Colonic mucosa (tissue), 4 donors: ENCODE measurements around the gene ZNF398. TPM values are rescaled to one million over a fixed set of nuclear protein-coding genes. Genes with fewer than 3 reads are reported as not detected.

Experiments
- DNase-seq: peaks from one replicate; pipeline ENCODE4 v3.0.0-alpha.2; 2020
- H3K27ac ChIP-seq: fragments of 200-600 bp; one replicate; pipeline ENCODE4 v1.8.0; 2021
- H3K27me3 ChIP-seq: fragments of 200-600 bp; one replicate; pipeline ENCODE4 v1.8.0; 2021
- H3K36me3 ChIP-seq: fragments of 200-600 bp; one replicate; pipeline ENCODE4 v1.8.0; 2021
- H3K4me1 ChIP-seq: fragments of 200-600 bp; one replicate; pipeline ENCODE4 v1.8.0; 2021; ENCODE audit warnings: mild to moderate bottlenecking
- H3K4me3 ChIP-seq: fragments of 200-600 bp; one replicate; pipeline ENCODE4 v1.8.0; 2021
- H3K9ac ChIP-seq, 2 donors: one replicate each; pipeline ENCODE4 v1.7.0; 2013; ENCODE audit warnings: control low read depth in 2 of 2, low read depth in 2 of 2, low read length in 2 of 2
- H3K9me3 ChIP-seq: fragments of 200-600 bp; one replicate; pipeline ENCODE4 v1.8.0; 2021
- CTCF ChIP-seq: fragments of 200-600 bp; IDR thresholded peaks from one replicate; pipeline ENCODE4 v1.8.0; 2022; ENCODE audit warnings: antibody characterized with exemption, mild to moderate bottlenecking
- intact Hi-C: fragments of 100-400 bp; cut with DNase I; formaldehyde crosslinking; loops from one replicate; pipeline ENCODE4 v1.14.1; 2022
- total RNA-seq, 2 donors: library from RNA; stranded (reverse); fragmentation: NEBNext Ultra II Directional in 1 of 2; extraction: Animal tissue kit (Norgen Biotek cat#: 25700) in 1 of 2; gene quantifications; one replicate each; pipeline ENCODE4 v1.2.1, GENCODE V29; 2021
- donor health status: healthy.
- donor health status: DM: no; HTN: no; CAD: no.
- donor health status: DM: no; HTN: no; CAD: no.

ZNF398 gene
- total RNA-seq, 2 donors from 2014 or later = 10.2 to 12.3 TPM

DNA sequence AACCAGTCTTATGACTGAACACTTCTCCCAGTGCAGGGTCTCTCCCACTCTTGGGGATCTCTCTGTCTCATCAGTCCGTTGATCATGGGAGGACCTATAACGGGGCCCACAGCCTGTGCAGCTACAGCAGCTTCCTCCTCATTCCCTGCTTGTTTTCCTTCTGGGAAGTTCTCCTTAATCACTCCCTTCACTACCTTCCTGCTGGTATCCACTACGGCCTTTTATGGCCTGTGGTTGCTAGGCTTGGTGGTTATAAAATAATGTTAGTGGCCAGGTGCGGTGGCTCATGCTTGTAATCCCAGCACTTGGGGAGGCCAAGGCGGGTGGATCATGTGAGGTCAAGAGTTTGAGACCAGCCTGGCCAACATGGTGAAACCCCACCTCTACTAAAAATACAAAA lies 44.6 kb downstream of the ZNF398 start:
- peak; percentile 78 for DNase-seq
- no peaks in the 10 kb centered on the region for H3K9me3 ChIP-seq
- H3K27ac ChIP-seq = peak overlapping the region; percentile 60
- TF ChIP-seq CTCF = no peak
- H3K9ac ChIP-seq = peak overlapping the region; percentile 35 to 57
- H3K27me3 ChIP-seq = no peaks in the 10 kb centered on the region
- peaks cover 4% of the 10 kb centered on the region for H3K4me1 ChIP-seq
- intact Hi-C loops = no loop called here
- H3K36me3 ChIP-seq = no peaks in the 10 kb centered on the region
- no peak overlapping the region for H3K4me3 ChIP-seq

DNA sequence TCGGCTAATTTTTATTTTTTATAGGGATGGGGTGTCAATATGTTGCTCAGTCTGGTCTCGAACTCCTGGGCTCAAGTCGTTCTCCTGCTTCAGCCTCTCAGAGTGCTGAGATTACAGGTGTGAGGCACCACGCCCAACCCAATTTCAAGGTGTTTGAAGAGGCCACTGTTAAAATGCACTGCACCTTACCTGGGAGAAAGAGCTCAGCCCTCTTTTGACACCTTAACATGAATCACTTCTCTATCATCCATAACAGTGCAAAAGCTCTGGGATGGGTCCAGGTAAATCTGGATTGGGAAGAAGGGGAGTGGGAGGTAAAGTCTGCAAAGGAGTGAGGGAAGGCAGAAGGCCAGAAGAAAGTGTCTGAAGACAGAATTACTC lies 47.5 kb downstream of the ZNF398 start:
- intact Hi-C loops = loop anchor here (5.0 kb wide), 1 partner anchor 48 kb away; no protein-coding TSS in a partner anchor
- TF ChIP-seq CTCF = no peak
- peaks cover 7% of the 10 kb centered on the region for H3K4me1 ChIP-seq
- peaks cover 12% of the 10 kb centered on the region for H3K36me3 ChIP-seq
- no peak for DNase-seq
- H3K9me3 ChIP-seq = no peaks in the 10 kb centered on the region
- H3K9ac ChIP-seq = peak overlapping the region; percentile 73 to 85
- H3K27ac ChIP-seq = peak overlapping the region; percentile 97
- no peaks in the 10 kb centered on the region for H3K27me3 ChIP-seq
- peak overlapping the region; percentile 73 for H3K4me3 ChIP-seq

- DNase-seq = peak; percentile 92
- H3K27ac ChIP-seq = peak within 1 kb of the TSS; percentile 97
- TF ChIP-seq CTCF = peak; percentile 58
- H3K36me3 ChIP-seq = peaks cover 12% of the 10 kb centered on the region
- H3K9ac ChIP-seq = peak within 1 kb of the TSS; percentile 73 to 85
- H3K4me3 ChIP-seq = peak within 1 kb of the TSS; percentile 73
- peaks cover 7% of the 10 kb centered on the region for H3K4me1 ChIP-seq
- intact Hi-C loops = loop anchor here (5.0 kb wide), 1 partner anchor 47 kb away; no protein-coding TSS in a partner anchor
- no peaks in the 10 kb centered on the region for H3K27me3 ChIP-seq
- no peaks in the 10 kb centered on the region for H3K9me3 ChIP-seq
These were observed 48.2 kb downstream of the ZNF398 start, which contains the start of gene ZNF282 for GRCh38 chr7:149195180-149196150. Gene ZNF282 (plus strand): TSS chr7:149195546. CDS start chr7:149195590, 44 bp downstream.

DNA sequence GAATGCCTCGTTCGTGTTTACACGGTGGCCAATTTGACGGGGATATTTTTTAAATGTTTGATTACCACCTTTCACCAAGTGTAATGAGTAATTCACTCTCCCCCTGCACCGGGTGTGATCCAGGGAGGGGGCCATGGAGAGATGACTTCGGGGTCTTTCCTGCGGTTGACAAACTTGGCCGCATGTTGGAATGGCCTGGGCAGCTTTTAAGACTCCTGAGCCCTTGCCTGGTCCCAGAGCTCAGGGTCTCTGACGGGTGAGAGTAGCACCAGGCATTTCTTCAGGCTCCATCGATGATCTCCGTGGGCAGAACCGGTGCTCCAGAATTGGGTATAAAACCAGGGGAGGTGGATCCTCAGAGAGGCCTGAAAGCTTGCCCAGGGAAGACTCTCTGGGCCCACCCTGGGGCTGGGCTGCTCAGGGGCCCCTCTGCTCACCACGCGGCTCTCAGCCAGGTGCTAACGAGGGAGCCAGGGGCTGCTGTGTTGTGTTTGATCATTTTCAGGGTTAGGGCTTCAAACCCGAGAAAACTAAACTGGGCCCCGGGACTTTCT lies 49.0 kb downstream of the ZNF398 start:
- Histone ChIP-seq H3K36me3 (peaks cover 12% of the 10 kb centered on the region), H3K4me3 (peak overlapping the region; percentile 73), H3K27ac (peak overlapping the region; percentile 97), H3K27me3 (no peaks in the 10 kb centered on the region), H3K9me3 (no peaks in the 10 kb centered on the region), H3K9ac (peak overlapping the region; percentile 65 to 85), H3K4me1 (peaks cover 7% of the 10 kb centered on the region)
- peak; percentile 25 for DNase-seq
- TF ChIP-seq CTCF = no peak
- intact Hi-C loops = loop anchor here (5.0 kb wide), 1 partner anchor 46 kb away; no protein-coding TSS in a partner anchor

DNA sequence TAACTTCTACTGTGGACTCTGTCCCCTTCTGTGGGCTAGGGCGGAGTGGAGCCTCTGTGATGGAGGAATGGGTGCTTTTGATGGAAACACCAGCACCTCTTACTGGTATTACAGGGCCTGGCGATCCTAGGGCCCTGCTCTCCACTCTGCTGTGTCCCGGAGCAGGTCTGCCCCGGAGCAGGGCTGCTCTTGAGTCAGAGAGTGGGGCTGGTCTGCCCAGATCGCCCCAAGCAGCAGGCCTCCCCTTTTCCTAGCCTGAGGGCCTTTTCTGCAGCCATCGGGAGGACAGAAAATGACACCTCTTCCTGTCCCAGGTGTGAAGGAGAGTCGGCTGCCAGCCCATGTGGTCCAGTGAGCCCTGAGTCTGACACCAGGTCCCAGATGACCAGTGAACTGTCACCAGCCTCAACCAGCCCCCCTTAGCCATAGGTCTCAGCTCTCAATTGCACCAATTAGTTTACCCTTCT lies 49.5 kb downstream of the ZNF398 start:
- intact Hi-C loops = loop anchor here (5.0 kb wide), 1 partner anchor 46 kb away; no protein-coding TSS in a partner anchor
- Histone ChIP-seq H3K4me3 (peak overlapping the region; percentile 73), H3K9me3 (no peaks in the 10 kb centered on the region), H3K9ac (peak overlapping the region; percentile 65 to 85), H3K27me3 (no peaks in the 10 kb centered on the region), H3K27ac (peak overlapping the region; percentile 97), H3K36me3 (peaks cover 12% of the 10 kb centered on the region), H3K4me1 (peaks cover 7% of the 10 kb centered on the region)
- no peak for TF ChIP-seq CTCF
- peak; percentile 42 for DNase-seq
